Astrocyte (in vitro differentiated cells and primary cell): ENCODE measurements around the gene ZSCAN10.

ENCODE experiments used
- CTCF ChIP-seq: IDR thresholded peaks from 2 replicates; pipeline ENCODE4 v1.5.1; 2011; ENCODE audit warnings: low read depth, mild to moderate bottlenecking, inconsistent platforms, low read length, moderate library complexity; ENCODE audit not compliant: insufficient read depth
- EZH2 ChIP-seq: IDR thresholded peaks from 2 replicates; pipeline ENCODE4 v1.6.1; 2012; ENCODE audit warnings: mild to moderate bottlenecking, low read length, inconsistent platforms; ENCODE audit not compliant: insufficient read depth

GRCh38 chr16:3062553-3062952 is 36.5 kb downstream of the ZSCAN10 start:
- no peak for TF ChIP-seq CTCF
- no peak for TF ChIP-seq EZH2
